OCI-LY1 (cell line): Measurements from ENCODE around the gene B4GALT7.

ENCODE experiments used
- CTCF ChIP-seq: fragments of 200-600 bp; sonication (generic), shearing (Covaris generic); IDR thresholded peaks from 2 replicates; pipeline ENCODE4 v1.5.1; 2017; ENCODE audit warnings: mild to moderate bottlenecking, antibody characterized with exemption, low read length, moderate library complexity, mixed read lengths
- EZH2 ChIP-seq: fragments of 200-600 bp; sonication (generic), shearing (Covaris generic); IDR thresholded peaks from 2 replicates; pipeline ENCODE4 v1.8.0; 2017; ENCODE audit warnings: borderline replicate concordance, mixed run types, mild to moderate bottlenecking, antibody characterized with exemption, low read length, moderate library complexity, mixed read lengths

DNA sequence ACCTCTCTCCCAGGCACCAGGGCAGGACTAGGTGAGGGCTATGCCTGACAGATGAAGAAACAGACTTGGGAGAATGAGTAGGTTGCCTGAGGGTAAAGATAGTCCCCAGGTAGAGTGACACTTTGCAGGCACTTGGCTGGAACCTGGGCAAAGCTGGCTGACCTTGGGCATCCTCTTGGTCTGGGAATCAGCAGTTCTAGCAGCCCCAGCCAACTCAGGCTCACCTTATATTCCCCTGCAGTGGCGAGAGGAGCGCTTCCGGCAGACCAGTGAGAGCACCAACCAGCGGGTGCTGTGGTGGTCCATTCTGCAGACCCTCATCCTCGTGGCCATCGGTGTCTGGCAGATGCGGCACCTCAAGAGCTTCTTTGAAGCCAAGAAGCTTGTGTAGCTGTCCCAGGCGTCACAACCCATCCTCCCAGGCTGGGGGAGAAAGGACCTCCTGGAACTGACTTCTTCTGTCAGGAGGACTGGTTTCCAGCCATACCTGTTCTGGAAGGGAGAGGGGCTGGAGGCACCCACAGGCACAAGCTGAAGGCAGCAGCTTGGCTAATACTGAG lies 4.8 kb upstream of the B4GALT7 start:
- TF ChIP-seq CTCF (no peak), EZH2 (no peak)
